Stimulated activated CD4-positive, alpha-beta T cell treated with anti-CD3 and anti-CD28 coated beads, Interleukin-2, amount 100 ng/mL, for 4 hours (primary cell): ENCODE data around the gene USH2A.

ENCODE experiments used
- DNase-seq: peaks from one replicate; pipeline ENCODE4 v3.0.0-alpha.2; 2020; ENCODE audit warnings: low read depth

USH2A gene

DNA sequence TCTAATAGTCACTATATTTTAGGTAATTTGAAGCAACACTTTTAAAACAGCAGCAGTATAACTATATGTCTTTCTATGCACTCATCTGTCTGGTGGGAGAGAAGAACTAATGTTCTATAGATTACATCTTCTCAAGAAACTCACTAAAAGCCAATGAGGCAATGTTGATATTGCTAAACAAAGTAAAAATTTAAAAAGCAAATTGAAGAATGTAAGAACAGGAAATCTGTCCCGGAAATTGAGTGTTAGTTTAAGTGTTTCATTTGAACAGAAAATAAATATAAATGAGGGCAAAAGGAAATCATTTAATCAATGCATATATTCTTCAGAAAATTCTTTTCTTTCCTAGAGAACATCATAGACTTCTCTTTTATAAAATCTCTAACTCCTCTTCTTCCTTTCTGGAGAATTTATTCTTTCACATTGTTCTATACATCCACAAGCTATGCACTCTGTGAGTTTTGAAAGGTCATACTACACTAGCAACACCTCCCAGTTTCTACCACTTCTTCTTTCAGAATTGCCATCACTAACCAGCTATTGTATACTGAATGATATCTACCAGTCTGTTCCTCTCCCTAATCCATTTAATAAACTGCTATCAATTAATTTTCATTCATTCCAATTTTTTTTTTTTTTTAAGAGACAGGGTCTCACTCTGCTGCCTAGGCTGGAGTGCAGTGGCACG lies 153.0 kb downstream of the USH2A start:
- DNase-seq: no peak

DNA sequence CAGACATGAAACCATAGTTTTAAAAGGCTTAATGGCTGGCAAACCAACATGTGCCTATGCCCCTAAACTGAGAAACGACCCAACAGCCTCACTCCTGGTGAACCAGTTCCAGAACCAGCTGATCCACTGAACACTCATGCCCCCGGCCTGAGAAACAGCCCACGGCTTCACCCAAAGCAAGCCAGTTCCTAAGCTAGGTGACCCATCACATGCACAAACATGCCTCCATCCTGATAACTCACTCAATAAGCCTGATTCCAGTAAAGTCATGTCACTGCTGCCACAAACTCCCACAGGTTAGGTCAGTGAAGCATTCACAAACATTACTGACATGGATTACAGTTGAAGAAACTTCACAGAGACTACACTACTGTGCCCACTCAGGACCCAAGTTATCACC lies 161.6 kb downstream of the USH2A start:
- no peak for DNase-seq

DNA sequence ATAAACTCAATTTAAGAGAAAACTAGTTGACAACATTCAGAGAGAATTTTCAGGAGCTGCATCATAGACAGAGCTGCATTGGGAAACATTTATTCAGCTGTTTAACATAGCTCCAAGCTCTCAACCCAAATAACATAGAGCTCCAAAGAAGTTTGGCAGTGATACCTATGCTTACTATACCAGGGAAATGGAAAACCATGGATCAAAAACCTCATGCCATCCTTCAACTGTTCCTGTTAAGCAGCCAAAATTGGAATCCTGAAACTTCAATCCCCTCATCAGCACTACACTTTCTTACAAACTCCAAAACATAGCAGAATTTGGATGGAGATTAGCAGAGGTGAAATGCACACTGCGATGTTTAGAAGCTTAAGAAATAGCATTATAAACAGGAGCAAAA lies 164.4 kb downstream of the USH2A start:
- no peak for DNase-seq

DNA sequence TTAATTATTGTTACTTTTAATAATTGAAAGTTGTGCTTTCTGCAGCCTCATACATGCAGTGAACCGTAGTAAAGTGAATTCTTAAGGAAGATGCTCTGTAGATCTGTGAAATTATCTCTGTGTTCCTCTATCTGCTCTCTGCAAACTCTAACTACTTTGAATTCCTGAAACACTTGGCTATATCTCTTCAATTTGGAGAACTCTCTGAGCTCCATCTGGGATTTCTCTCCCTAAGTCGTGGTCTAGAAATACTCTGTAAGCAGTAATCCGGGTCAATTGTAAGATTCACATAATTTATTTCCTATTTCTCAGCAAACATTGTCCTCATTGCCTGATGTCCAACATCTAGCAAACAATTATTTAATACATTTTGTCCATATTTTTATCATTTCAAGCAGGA lies 164.9 kb downstream of the USH2A start:
- DNase-seq: no peak

DNA sequence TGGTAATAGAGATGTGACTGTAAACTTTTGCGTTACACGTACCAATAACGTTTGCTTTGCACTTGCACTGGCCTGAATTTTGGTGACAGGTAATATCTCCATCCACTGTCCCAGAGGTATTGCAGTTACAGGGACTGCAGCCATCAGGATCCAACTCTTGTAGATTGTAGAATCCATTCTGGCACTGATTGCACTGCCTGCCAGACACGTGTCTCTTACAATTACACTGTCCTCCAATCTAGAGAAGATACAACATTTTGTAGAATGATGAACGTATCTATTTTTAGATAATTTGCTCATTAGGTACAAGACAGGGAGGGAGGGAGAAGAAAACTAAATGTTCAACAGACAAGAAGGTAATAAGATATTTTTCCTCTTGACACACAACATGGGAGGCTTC lies 172.4 kb downstream of the USH2A start:
- no peak for DNase-seq

DNA sequence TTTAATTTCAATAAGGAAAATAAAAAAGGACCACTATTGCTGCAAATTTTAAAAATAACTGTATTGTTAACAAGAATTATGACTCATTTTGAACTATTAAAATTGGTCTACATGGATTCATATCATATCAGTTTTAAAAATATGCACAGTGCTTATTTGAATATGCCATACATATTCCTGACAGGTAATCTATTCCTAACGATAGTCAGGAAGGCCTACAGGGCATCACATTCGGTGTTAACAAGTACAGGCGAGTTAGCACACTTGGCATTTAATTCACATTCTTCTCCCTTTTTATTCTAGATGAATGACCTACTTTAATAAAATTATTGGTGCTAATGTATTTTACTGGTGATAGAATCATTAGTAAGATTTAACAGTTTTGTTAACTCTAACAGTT lies 174.6 kb downstream of the USH2A start:
- no peak for DNase-seq

DNA sequence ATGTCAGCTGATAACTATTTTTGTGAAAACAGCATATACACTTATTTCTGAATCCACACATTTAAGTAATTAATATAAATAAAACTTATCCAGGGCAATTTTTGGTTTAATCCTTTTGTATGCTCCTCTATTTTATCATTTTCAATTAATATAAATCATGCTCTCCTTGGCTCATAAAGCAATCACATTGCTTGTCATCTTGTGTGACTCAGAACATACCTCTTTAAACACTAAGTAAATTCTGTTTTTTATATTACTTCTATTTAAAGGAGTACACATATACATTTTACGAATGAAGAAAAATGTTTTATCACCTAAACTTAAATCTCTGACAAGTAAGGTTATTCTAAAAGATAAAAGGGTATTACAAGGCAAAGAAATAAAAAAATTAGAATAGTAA lies 175.3 kb downstream of the USH2A start:
- no peak for DNase-seq

DNA sequence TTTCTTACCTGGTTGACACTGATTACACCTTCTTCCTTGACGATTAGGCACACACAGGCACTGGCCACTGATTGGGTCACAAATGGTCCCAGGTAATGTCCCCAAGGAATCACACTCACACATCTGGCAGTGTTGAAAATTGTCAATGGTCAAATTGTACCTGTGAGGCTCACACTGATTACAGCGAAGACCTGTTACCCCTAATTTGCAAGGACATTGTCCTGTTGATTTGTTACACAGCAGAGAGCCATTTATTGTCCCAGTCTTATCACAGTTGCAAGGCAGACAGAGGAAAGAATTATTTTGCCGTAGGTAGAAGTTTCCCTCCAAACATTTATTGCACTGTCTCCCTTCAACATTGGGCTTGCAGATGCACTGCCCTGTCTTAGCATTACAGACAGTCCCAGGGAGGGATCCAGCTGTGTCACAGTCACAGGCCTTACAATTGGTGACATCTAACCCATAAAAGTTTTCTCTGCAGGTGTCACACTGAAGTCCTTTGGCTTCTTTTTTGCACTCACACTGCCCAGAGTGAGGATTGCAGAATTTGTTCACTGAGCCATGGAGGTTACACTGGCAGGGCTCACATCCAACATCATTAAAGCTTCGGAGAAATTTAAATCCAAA lies 176.6 kb downstream of the USH2A start:
- DNase-seq: no peak

DNA sequence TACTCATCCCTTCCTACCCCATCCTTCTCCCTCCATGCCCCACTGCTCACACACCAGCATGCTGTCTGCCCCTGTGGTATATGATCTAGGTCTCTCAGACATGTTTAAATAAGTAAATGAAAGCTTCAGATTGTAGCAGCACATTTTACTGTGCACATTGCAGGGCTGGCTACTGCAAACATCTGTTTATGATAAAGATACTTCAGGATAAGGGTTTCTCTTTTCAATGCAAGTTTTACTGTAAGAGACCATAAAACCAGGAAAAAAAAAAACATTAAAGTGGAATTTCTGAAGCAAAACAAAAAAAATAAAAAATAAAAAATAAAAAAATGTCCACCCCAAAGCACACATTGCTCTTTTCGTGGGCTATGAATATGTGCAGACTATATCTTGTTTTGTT lies 184.4 kb downstream of the USH2A start:
- no peak for DNase-seq

DNA sequence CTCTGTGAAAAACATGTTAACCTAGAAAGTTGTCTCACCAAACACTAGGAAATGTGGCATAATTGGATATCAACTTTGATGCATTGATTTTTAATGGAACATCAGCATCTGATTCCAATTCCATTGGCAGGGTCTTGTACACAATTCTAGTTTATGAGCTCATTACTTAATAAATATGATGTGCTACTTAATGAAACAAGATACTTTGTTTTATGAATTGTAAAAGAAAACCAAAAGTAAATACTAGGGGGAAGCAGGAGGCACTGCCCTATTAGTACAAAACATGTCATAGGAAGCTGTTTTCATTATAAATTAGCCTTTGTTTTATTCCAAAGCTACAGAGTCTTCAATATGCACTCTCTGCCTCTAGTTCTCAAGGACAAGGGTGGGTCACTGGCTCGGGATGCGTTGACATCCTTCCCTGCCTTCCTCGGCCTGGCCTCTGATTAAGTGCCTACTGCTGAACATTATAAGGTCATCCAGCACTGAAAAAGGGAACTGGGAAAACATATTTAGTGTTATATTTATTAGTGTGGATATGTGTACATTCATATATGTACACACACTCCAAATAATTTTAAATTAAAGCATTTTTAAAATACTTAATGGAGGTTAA lies 185.2 kb downstream of the USH2A start:
- DNase-seq: no peak

DNA sequence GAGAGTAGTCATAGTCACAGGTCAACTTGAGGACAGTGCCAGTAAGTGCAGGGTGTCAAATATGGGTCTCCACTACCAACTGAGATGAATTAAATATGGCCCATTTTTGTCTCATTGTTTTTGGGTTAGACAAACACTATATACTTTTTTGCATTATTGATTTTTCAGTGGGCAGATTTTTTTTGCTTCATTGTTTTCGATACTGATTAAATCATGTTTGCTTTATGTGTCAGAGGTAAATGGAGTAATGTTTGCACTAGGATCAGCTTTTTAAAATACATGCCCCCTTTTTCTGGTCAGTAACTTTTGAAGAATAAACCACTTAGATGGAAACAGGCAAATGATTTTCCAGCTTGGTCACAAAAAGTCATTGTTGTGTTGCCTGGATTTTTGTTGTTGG lies 199.0 kb downstream of the USH2A start:
- no peak for DNase-seq

DNA sequence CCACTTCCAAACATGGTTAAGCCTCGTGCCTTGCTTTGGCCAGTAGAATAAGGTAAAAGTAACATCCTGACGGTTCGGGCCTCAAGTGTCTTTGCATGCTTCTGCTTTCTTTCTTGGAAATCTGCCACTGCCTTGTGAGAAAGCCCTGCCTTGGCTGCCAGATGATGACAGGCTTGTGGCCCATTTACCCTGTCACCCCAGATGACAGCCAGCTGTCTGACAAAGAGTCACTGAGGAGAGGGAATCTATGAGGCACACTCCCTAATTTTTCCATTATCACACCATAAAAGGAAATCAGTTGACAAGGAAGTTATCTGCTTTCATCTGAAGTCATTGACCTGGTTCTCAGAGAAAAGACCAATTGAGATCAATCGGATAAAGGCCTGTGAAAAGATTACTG lies 199.8 kb downstream of the USH2A start:
- DNase-seq: no peak

DNA sequence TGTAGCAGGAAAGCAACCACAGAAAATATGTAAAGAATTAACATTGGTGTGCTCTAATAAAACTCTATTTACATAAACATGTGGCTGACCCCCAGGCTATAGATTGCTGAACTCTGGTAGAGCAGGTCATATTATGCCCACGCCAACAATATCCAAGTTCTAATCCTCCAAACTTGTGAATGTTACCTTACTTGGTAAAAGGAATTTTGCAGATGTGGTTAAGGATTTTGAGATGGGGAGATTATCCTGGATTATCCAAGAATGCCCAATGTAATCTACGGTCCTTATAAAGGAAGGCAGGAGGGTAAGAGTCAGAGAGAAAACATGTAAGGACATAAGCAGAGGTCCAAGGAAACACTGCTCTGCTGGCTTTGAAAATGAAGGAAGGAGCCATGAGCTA lies 201.0 kb downstream of the USH2A start:
- DNase-seq: no peak

DNA sequence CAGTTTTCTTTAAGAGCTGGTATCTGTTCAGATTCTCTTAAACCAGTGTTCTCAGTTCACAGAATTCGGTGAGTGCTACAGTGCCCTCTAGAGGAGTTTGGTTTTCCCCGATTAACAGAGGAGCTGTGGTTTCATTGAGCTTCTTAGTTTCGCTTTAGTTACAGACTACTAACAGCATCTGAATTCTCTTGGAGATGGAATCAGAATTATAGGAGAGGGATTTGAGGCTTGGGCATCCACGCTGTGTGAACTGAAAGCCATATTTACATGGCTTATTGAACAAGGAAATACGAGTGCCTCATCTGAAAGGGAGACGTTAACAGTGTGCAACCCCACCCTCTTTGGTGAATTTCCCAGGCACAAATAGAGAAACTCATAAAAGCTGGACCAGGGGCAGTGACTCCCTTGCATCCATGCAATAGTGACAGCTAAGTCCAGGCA lies 202.0 kb downstream of the USH2A start:
- DNase-seq: no peak

DNA sequence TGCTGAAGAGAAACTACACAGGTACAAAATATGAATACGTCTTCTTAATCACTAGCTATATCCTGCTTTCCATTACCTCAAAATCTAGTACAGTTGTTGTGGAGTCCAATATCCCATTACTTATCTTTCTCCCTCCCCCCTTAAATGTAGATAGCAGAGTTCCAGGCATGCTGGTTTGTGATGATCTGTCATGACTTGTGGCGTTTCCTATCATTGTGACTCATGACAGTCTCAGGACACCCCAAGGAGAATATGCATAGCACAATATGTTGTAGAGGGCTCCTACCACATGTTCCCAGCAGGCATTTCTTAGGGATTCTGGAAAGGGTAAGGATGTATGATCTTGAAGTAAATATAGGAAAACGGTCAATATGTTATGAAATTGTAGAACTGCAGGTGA lies 206.9 kb downstream of the USH2A start:
- DNase-seq: no peak

DNA sequence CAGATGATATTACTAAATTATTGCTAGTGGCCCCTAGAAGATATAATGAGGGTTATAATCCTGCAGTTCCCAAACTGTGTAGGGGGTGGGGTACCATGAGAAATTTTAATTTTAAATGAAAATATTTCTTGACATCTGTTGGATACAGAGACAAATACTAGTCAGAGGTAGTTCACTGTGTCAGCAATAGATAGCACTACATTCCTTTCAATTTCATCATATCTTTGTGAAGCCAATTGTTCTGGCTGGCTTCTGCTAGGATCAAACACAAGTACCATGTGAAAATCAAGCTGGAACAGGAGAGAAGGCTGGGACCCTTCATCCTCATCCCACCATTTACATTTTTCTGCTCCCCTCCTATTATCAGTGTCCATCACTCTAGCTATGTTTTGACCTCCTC lies 208.1 kb downstream of the USH2A start:
- no peak for DNase-seq

DNA sequence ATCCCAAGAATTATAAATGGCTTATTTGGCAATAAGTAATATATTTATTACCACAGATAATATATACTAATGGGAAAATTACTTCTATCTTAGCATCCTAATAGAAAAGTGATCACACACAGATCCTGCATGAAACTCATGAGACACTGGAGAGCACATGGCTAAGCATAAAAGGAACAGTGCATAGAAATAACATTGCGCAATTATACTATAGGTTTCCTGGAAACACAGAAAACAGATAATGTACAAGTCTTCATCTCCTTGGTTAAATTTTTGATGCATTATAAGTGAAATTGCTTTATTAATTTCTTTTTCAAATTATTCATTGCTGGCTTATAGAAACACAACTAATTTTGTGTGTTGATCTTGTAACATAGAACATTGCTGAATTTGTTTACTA lies 210.4 kb downstream of the USH2A start:
- no peak for DNase-seq

DNA sequence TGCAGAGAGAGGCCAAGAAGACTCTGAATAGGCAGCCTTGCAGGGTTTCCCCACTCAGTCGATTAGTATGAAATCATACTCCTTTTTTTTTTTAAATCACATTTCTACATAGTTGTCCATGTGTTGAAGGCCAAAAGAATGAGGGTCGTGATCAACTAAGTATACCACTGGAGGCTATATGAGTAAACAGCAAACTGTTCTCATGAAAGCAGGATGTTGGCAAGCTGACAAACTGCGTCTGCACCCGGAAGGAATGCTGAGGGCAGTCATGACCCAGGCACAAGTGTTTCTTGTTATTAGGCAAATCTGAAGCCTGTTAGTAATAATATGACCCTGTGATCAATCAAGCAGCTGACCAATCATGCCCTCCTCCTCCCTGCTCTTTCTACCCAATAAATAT lies 213.2 kb downstream of the USH2A start:
- DNase-seq: no peak

DNA sequence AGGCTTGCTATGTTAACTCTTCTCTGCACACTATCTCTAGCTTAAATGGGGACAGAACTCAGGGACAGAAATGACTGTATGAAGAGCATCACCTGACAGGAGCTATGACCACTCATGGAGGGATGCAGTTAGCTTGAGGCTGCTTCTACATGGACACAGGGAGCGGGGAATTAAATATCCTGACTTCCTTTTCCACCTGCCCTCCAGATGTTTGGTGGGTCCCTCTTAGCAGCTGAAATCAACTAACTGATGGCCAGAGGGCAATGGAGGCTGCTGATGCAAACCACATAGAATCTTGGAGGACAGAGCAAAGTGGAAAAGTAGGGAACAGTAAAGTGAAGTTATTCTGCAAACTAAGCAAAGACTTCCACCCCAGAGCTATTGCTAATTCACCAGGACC lies 214.1 kb downstream of the USH2A start:
- no peak for DNase-seq

DNA sequence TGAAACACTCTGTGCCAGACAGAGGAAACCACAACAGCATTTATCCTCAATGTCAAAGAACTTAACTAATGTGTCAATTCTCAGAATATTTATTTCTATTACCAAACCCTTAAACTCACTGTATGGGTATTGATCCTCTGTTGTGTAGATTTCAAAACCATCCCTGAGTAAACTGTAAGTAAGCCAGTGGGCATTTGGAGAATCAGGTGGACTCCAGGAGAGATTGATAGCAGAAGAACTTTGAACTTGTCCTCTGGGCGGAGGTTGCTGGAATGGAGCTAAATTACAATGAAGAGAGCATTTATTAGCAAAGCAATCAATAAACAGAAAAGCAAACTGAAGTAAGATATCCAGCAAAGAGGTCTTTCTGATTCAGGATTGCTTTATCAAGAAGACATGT lies 216.1 kb downstream of the USH2A start:
- DNase-seq: no peak

DNA sequence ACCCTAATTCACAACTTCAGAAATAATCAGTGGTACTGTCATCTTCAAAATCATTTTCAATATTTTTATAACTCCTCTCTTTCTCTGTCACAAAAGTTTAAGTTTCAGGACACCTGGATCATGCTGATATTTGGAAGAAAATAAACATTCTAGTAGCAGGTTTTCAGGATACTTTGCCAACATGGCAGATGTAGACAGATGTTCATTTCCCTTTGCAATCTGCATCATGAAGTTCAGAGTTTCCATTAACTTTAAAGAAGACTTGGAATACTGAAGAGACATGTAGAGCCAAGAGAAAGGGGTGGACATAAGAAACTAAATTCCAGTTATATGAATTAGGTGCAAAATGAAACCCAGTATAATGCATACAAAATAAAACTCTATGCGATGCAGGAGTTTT lies 218.1 kb downstream of the USH2A start:
- DNase-seq: no peak

DNA sequence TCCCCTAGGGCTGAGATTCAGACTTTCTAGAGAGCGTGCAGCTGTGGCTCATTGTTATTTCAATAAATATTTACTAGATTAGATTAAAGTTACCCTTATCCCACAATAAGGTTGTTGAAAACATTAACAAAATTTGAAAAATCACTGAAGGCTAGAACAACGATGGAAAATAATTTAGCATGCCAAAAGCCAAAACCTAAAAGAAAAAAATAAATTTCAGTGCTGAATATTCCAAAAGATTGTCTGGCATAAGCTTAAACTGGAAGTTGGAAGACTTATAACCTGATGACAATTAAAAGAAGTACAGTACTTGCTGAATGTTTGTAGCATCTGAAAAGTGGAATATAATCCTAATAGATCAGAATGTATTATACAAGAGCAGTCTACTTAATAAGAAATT lies 221.3 kb downstream of the USH2A start:
- no peak for DNase-seq

DNA sequence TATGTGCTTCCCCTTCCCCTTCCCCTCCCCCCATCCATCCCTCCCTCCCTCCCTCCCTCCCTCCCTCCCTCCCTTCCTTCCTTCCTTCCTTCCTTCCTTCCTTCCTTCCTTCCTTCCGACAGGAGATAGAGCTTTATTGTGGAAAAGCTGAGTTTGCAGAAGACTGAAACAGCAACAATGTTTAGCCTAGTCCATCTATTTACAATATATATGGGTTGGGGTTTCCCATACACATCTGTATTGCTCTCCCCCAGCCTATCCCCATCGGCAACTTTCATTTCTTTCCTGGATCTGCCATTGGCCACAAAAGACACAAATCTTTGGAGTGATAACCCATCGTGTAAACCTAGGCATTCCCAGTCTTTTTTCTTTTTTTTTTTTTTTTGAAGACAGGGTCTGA lies 222.3 kb downstream of the USH2A start:
- no peak for DNase-seq

DNA sequence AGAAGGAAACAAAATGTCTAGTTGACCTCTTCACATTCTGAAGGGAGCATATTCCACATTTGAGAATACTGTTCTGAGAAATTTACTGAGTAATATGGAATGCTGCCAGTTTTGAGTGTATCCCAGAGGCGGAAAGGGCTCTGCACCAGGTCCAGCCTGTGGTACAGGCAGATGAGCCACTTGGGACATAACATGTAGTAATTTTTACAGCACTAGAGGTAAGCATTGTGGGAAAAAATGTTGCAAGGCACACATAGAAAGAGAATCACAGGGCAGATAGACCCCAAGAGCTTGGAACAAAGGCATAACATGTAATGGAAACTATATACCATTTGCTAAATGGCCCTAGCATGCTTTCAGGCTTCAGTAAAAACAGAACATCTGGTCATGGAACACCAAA lies 228.5 kb downstream of the USH2A start:
- DNase-seq: no peak
